ENCODE data around the gene ULK2.
"Not testable (repeated sequence)": the region's sequence is repeated elsewhere in the genome, so short reads cannot be mapped to it uniquely, and the experiment has no call there.

ULK2 gene

GRCh38 chr17:19867329-19868078, at the start of gene ULK2:
Gene ULK2 (minus strand): TSS chr17:19867936. CDS start chr17:19867417, 519 bp downstream.
- DNase-seq, result peak; percentile 33

- no peak for DNase-seq
Observed at GRCh38 chr17:19915245-19915978, 47.7 kb upstream of the ULK2 start.

DNA sequence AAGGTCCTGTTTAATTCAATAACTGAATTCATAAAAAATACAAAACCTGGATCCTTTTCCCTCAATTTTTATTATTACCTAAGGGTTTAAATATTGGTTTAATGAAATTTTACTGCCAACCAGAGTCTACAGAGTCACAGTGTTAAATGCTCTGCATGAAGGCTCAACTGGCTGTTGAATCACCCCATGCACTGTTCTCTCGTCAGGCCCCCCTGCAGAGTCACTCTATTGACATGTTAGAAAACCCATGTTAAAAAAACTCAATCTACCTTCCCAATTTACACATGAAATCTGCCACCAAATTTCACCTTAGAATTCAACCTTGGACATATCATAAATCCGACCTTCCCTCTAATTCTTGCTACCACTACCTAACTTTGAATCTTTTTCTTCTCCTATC, 43.3 kb upstream of the ULK2 start:
- no peak for DNase-seq

DNA sequence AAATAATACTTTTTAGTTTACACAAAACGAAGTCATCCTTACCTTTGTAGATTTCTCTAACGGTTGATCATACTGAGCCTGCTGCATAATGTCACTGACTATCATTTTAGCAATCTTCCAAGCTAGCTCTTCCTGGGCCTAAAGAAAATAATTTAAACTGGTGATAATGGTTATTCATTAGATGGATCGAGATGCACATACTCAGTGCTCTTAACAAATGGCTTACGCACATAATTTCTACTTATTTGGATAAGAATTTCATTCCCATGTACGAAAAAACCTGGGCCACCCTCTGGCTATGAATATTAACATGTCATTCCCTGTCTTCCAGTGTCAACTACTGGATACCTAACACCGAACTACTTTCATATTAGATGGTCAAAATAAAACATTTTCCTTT, 41.4 kb upstream of the ULK2 start:
- no peak for DNase-seq

DNA sequence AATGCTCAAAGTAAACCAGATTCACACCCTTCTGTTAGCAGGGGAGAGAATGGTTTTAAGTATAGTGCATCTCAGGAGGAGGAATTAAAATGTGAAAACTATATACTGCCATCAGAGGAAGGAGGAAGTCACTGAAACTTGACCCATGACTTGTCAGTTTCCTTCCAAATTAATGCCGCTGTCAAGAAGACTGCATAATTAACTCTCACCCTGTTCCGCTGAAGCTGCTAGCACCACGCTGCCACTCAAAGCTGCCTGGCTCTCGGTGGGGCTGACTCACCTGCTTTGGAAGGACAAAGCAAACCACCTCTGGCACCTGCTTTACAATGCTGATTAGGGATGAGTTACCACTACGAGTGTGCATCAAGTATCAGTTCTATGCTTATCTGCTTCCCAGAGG, 37.8 kb upstream of the ULK2 start:
- no peak for DNase-seq

DNA sequence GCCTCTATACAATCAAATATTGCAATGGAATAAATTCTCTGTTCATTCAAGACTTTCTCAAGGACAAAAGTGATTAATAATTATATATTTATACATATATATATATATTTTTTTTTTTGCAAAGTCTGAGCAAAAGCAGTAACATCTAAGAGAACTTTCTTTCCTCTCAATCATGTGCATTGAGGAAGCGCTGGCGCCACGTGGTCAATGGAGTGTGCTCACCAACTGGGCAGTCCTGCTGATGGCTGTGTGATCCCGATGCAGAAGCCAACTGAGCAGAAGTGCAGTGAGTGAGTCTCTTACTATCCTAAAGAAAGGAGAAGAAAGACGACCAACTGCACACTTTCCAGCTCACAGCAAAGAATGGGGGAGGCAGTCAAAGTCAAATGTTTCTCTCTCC, 37.2 kb upstream of the ULK2 start:
- no peak for DNase-seq

GRCh38 chr17:19904412-19904811, 36.7 kb upstream of the ULK2 start:
- DNase-seq, result no peak

DNA sequence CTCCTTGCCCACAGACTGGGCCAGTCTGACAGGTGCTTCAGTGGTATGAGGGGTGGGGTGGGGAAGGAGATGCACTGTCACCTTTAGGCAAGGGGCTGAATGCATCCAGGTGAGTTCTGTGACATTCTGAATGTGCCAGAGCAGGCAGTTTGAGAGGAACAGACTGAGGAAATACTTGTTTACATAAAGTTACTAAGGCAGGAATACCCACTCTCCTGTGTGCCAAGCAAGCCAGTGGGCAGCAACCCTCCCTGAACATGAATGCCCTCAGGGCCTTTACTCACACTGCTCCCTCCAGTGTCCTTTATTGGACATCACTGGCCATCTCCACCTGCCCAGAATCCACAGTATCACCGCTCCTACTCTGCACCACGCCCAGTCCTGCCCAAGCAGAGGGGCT, 33.1 kb upstream of the ULK2 start:
- no peak for DNase-seq

GRCh38 chr17:19897903-19898302, 30.2 kb upstream of the ULK2 start:
- DNase-seq, result no peak

- DNase-seq, result no peak
Observed at GRCh38 chr17:19897090-19897837, 29.5 kb upstream of the ULK2 start.

- DNase-seq, result no peak
Observed at GRCh38 chr17:19896679-19897078, 28.9 kb upstream of the ULK2 start.

DNA sequence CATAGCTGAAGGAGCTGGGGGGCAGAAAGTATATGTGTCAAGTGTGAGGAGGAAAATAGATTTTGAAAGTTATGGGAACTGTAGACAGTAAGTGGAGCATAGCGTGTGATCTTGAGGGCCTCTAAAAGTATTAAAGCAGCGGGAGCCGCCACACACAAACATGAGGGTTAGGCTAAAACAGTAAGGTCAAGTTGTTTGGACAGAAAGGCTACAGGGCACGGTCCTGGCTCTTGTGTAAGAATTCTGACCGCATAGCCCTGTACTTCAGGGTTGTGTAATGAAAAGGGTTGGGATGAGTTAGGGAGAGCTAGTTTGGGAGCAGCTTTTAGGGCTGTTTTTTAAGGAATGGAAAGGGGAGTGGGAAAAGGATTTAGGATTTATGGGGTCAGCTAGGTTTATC, 22.8 kb upstream of the ULK2 start:
- not testable (repeated sequence) for DNase-seq

GRCh38 chr17:19890001-19890400, 22.3 kb upstream of the ULK2 start:
- DNase-seq, result not testable (repeated sequence)

DNA sequence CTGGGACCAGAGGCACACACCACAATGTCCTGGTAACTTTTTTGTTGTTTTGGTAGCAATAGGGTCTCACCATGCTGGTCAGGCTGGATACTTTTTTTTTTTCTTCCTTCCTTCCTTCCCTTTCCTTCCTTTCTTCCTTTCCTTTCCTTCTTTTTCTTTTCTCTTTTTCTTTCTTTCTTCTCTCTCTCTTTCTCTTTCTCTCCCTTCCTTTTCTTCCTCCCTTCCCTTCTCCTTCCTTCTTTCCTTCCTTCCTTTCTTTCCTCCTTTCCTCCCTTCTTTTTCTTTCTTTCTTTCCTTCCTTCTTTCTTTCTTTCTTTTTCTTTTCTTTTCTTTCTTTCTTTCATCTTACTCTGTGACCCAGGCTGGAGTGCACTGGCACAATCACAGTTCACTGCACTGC, 18.4 kb upstream of the ULK2 start:
- DNase-seq, result no peak

DNA sequence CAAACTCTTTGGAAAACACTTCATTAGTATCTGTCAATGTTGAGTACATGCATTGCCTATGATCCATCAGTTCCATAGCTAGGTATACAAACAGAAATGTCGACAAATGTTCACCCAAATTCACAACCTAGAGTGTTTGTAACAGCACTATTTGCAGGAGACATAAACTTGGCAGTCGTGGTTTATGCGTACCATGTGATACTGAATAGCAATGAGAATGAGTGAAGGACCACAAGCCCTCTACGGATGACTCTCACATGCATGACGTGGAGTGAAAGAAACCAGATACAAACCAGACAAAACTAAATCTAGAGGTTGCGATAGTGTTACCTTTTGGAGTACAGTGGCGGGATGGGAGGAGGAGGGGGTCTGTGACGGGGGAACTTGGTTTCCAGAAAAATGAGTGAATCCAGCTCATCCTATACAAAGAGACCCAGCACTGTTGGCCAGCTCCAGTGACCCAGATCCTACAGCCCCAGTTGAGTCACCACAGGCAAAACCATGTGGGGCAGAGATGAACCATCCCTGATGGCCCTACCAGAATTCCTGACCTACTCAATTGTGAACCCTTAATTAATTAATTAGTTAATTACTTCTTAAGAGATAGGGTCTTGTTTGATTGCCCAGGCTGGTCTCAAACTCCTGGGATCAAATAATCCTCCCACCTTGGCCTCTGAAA, 15.9 kb upstream of the ULK2 start:
- DNase-seq, result no peak

GRCh38 chr17:19880393-19880792, 12.7 kb upstream of the ULK2 start:
- DNase-seq, result no peak

GRCh38 chr17:19877364-19877945, 9.7 kb upstream of the ULK2 start:
- DNase-seq, result no peak

DNA sequence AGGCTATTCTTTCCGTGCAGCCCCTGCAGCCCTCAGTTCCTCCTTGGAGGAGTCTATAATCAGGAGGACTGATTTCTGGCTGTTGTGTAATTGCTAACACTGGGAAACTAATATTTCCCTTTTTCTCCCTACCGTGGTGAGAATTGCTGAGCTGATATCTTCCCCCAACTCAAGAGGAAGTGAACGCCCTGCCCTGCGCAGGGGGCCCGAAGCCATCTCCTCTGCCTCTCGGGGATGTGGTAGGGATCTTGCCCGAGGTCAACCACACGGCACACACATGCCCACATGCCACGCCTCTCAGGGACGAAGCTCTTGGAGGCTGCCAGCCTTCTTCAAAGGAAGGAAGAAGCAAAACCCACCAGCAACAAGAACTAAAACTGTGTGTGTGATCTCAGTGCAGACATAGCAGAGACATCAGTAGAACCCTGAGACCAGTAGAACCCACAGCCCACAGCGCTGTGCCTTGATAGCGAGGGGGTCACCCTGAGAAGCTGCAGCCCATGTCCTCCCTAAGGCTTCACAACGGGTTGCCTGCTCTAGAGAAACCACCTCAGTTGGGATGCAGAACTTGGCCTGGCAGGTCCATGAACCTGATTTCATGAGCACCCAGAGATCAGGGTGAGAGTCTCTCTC, 8.9 kb upstream of the ULK2 start:
- peak; percentile 13 for DNase-seq

- DNase-seq, result no peak
Observed at GRCh38 chr17:19874256-19874655, 6.5 kb upstream of the ULK2 start.

DNA sequence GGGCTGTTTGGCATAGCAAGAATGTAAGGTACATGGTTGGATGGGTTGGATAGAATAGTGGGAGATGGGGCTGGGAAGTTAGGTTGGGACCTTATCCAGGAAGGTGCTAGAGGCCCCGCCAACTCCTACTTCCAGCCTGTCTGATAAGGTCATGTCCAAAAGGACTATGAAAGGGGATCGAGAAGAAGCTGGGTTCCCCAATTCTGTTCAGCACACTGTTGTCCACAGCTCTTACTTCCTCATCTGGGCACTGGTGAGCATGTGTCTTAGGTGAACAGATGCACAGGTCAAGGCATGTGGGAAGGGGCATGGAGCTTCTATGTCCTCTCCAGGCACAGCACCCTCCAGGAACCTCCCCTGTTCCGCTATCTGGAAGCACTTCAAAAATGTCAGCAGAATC, 5.6 kb upstream of the ULK2 start:
- DNase-seq, result no peak

GRCh38 chr17:19868079-19868395, 301 bp upstream of the ULK2 start:
- DNase-seq, result no peak

- peak; percentile 23 for DNase-seq
Observed at GRCh38 chr17:19867079-19867328, 732 bp downstream of the ULK2 start.

- DNase-seq, result no peak
Observed at GRCh38 chr17:19865021-19865420, 2.7 kb downstream of the ULK2 start.

All from activated CD4-positive, alpha-beta T cell treated with anti-CD3 and anti-CD28 coated beads for 1 hour (primary cell).